Measurements from ENCODE around the gene KDM3B.

The KDM3B gene

DNA sequence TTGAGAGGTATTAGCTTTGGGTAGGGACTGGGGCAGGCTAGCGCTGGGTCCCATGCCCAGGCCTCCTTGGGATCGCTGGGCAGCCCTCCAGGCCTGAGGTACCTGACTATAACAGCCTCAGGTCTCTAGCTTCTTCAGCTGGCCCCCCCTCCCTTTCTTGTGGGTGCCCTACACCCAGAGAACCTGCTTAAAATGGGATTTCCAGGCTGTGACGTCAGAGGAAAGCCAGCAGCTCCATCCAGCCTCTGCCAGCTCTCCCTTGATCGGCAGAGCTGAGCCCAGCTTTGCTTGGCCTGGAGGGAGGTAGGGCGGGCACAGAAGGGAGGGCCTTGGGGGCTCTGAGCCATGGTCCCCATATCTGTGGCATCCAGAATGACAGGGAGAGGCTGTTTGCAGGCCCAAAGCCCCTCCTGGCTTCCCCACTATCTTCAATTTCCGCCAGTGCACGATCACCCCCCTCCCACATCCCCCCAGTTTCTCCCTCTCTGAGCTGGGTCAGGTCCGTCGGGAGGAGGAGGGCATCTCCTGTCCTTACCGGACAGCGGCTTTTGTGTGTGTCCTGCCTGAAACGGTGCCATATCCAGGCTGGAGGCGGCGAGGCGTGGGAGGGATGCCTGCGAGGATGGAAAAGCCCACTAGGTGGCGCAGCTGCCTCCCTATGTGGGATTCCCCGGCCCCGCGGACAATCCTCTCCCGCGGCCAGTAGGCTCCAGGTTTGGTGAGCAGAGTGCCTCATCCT, 97.2 kb downstream of the KDM3B start:
- TF ChIP-seq EGR1 (IDR thresholded peaks at IDR 0.05) (peak; percentile 97), RAD21 (IDR thresholded peaks at IDR 0.05; ENCODE audit: low read depth) (peak; percentile 83), NFIC (IDR thresholded peaks at IDR 0.05) (no peak), TAF1 (IDR thresholded peaks at IDR 0.05; ENCODE audit: low read depth) (no peak), TCF12 (IDR thresholded peaks at IDR 0.05; ENCODE audit: low read depth) (no peak), FOXM1 (IDR thresholded peaks at IDR 0.05; ENCODE audit: borderline replicate concordance, low read depth) (no peak), TEAD4 (IDR thresholded peaks at IDR 0.05) (peak; percentile 14; the same call in 1 of the 2 replicates), YY1 (IDR thresholded peaks at IDR 0.05; ENCODE audit: low read depth) (no peak), ZBTB7A (IDR thresholded peaks at IDR 0.05; ENCODE audit: low read depth) (0 out of 2 replicates have a peak, but pooled peaks have one; percentile 20), EP300 (IDR thresholded peaks at IDR 0.05; ENCODE audit: borderline replicate concordance) (no peak), CEBPB (IDR thresholded peaks at IDR 0.05) (no peak), CREB1 (IDR thresholded peaks at IDR 0.05; ENCODE audit: low read depth) (no peak)
- TF ChIP-seq, protein P1, sequence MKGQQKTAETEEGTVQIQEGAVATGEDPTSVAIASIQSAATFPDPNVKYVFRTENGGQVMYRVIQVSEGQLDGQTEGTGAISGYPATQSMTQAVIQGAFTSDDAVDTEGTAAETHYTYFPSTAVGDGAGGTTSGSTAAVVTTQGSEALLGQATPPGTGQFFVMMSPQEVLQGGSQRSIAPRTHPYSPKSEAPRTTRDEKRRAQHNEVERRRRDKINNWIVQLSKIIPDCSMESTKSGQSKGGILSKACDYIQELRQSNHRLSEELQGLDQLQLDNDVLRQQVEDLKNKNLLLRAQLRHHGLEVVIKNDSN (IDR thresholded peaks at IDR 0.05) = no peak
- TF ChIP-seq, protein P2, sequence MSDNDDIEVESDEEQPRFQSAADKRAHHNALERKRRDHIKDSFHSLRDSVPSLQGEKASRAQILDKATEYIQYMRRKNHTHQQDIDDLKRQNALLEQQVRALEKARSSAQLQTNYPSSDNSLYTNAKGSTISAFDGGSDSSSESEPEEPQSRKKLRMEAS (IDR thresholded peaks at IDR 0.05) = no peak
- TF ChIP-seq, protein P3, sequence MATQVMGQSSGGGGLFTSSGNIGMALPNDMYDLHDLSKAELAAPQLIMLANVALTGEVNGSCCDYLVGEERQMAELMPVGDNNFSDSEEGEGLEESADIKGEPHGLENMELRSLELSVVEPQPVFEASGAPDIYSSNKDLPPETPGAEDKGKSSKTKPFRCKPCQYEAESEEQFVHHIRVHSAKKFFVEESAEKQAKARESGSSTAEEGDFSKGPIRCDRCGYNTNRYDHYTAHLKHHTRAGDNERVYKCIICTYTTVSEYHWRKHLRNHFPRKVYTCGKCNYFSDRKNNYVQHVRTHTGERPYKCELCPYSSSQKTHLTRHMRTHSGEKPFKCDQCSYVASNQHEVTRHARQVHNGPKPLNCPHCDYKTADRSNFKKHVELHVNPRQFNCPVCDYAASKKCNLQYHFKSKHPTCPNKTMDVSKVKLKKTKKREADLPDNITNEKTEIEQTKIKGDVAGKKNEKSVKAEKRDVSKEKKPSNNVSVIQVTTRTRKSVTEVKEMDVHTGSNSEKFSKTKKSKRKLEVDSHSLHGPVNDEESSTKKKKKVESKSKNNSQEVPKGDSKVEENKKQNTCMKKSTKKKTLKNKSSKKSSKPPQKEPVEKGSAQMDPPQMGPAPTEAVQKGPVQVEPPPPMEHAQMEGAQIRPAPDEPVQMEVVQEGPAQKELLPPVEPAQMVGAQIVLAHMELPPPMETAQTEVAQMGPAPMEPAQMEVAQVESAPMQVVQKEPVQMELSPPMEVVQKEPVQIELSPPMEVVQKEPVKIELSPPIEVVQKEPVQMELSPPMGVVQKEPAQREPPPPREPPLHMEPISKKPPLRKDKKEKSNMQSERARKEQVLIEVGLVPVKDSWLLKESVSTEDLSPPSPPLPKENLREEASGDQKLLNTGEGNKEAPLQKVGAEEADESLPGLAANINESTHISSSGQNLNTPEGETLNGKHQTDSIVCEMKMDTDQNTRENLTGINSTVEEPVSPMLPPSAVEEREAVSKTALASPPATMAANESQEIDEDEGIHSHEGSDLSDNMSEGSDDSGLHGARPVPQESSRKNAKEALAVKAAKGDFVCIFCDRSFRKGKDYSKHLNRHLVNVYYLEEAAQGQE (IDR thresholded peaks at IDR 0.05; ENCODE audit: low read depth) = no peak

DNA sequence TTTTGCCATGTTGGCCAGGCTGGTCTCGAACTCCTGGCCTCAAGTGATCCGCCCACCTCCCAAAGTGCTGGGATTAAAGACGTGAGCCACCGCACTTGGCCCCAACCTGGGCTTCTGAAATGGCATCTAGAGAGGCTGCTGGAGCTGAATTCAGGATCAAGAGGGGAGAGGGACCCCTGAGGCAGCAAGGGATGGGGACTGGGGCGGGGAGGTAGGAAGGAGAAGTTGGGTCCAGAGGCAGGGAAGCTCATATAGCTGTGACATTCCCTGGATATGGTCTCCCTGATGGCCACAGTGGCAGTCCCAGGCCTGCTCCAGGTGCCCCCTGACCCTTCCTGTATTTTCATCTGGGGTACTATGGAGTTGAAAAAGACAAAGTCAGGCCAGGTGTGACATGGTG, 98.5 kb downstream of the KDM3B start:
- TF ChIP-seq EGR1 (IDR thresholded peaks at IDR 0.05) (no peak), ZBTB7A (IDR thresholded peaks at IDR 0.05; ENCODE audit: low read depth) (no peak), TEAD4 (IDR thresholded peaks at IDR 0.05) (no peak), CREB1 (IDR thresholded peaks at IDR 0.05; ENCODE audit: low read depth) (no peak), CEBPB (IDR thresholded peaks at IDR 0.05) (no peak), TCF12 (IDR thresholded peaks at IDR 0.05; ENCODE audit: low read depth) (no peak), RAD21 (IDR thresholded peaks at IDR 0.05; ENCODE audit: low read depth) (no peak), TAF1 (IDR thresholded peaks at IDR 0.05; ENCODE audit: low read depth) (no peak), FOXM1 (IDR thresholded peaks at IDR 0.05; ENCODE audit: borderline replicate concordance, low read depth) (no peak), YY1 (IDR thresholded peaks at IDR 0.05; ENCODE audit: low read depth) (no peak), EP300 (IDR thresholded peaks at IDR 0.05; ENCODE audit: borderline replicate concordance) (no peak)
- TF ChIP-seq, protein P2 (IDR thresholded peaks at IDR 0.05) = no peak
- TF ChIP-seq, protein P1 (IDR thresholded peaks at IDR 0.05) = no peak
- TF ChIP-seq, protein P3 (IDR thresholded peaks at IDR 0.05; ENCODE audit: low read depth) = no peak

DNA sequence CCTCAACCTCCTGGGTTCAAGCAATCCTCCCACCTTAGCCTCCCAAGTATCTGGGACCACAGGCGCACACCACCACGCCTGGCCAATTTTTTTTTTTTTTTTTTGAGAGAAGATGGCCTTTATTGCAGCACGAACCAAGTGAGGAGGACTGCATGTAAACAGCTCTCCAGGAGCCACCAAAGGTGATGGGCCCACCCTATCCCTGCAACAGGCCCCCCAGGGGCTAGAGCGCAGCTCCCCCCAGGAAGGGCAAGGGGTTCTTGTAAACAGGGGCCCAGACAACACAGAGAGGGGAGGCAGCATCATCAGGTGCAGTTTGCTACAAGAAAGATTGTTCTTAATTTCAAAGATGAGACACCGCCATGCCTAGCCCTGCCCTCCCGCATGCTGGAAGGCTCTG, 100.2 kb downstream of the KDM3B start:
- no peak for TF ChIP-seq EP300 (IDR thresholded peaks at IDR 0.05; ENCODE audit: borderline replicate concordance)
- no peak for TF ChIP-seq RAD21 (IDR thresholded peaks at IDR 0.05; ENCODE audit: low read depth)
- no peak for TF ChIP-seq TCF12 (IDR thresholded peaks at IDR 0.05; ENCODE audit: low read depth)
- no peak for TF ChIP-seq YY1 (IDR thresholded peaks at IDR 0.05; ENCODE audit: low read depth)
- TF ChIP-seq, protein P3 (IDR thresholded peaks at IDR 0.05; ENCODE audit: low read depth) = no peak
- TF ChIP-seq NFIC (IDR thresholded peaks at IDR 0.05) = no peak
- TF ChIP-seq CEBPB (IDR thresholded peaks at IDR 0.05) = no peak
- TF ChIP-seq, protein P1 (IDR thresholded peaks at IDR 0.05) = no peak
- TF ChIP-seq, protein P2 (IDR thresholded peaks at IDR 0.05) = no peak
- no peak for TF ChIP-seq CREB1 (IDR thresholded peaks at IDR 0.05; ENCODE audit: low read depth)
- no peak for TF ChIP-seq TEAD4 (IDR thresholded peaks at IDR 0.05)
- no peak for TF ChIP-seq EGR1 (IDR thresholded peaks at IDR 0.05)
- no peak for TF ChIP-seq FOXM1 (IDR thresholded peaks at IDR 0.05; ENCODE audit: borderline replicate concordance, low read depth)
- no peak for TF ChIP-seq TAF1 (IDR thresholded peaks at IDR 0.05; ENCODE audit: low read depth)
- no peak for TF ChIP-seq ZBTB7A (IDR thresholded peaks at IDR 0.05; ENCODE audit: low read depth)

Data from Ishikawa (cell line).